Pancreas (tissue), 10 donors: ENCODE results near the gene OR2A2. TPM values are rescaled to one million over a fixed set of nuclear protein-coding genes. Genes with fewer than 3 reads are reported as not detected.

Source experiments
- ATAC-seq, 4 donors: fragments of 200-7000 bp; cut with Tn5 transposase; one replicate each; pipeline versions ENCODE4 v1.8.0 to v1.9.1; 2020; ENCODE audit warnings: mild to moderate bottlenecking in 4 of 4, moderate library complexity in 4 of 4
- DNase-seq, 6 donors: peaks; one replicate each; pipeline ENCODE4 v3.0.0-alpha.2; 2020
- FAIRE-seq: peaks from 2 replicates; lab custom pipeline; 2012; peaks lifted over from hg19 to GRCh38; lab: Jason Lieb, UNC
- H3K27ac ChIP-seq, 4 donors: fragments of 200-600 bp; sonication (generic); 1 replicate in 3 of 4; 2 replicates in 1 of 4; pipeline versions ENCODE4 v1.5.0 to v1.8.0; 2020
- H3K27me3 ChIP-seq, 4 donors: fragments of 200-600 bp; one replicate each; pipeline ENCODE4 v1.8.0; 2021
- H3K36me3 ChIP-seq, 3 donors: fragments of 200-600 bp; sonication (generic) in 1 of 3; one replicate each; pipeline versions ENCODE4 v1.5.0 to v1.8.0; 2020 to 2021
- H3K4me1 ChIP-seq, 3 donors: fragments of 200-600 bp; one replicate each; pipeline ENCODE4 v1.8.0; 2021
- H3K4me3 ChIP-seq, 4 donors: fragments of 200-600 bp; sonication (generic) in 2 of 4; one replicate each; pipeline versions ENCODE4 v1.5.0 to v1.8.0; 2020 to 2021
- H3K9me3 ChIP-seq, 4 donors: fragments of 200-600 bp; one replicate each; pipeline ENCODE4 v1.8.0; 2021
- WGBS, 2 donors: extraction: QIAGEN DNeasy Blood & Tissue Kit; methylation state at CpG; one replicate each; pipeline ENCODE4 v1.1.7; 2013; 5-methylcytosine and 5-hydroxymethylcytosine counted together
- intact Hi-C, 3 donors: fragments of 100-400 bp; cut with DNase I; formaldehyde crosslinking; loops; one replicate each; pipeline versions ENCODE4 v1.11.1 to v1.14.2; 2022
- polyA plus RNA-seq, 2 donors: library from polyadenylated mRNA; stranded (reverse); fragments of 200-250 nt; gene quantifications; one replicate each; pipeline ENCODE4 v1.2.3, GENCODE V29; 2013
- total RNA-seq, 6 donors: library from RNA; stranded (reverse); fragmentation: NEBNext Ultra II Directional in 4 of 6; extraction: Animal tissue kit (Norgen Biotek cat#: 25700) in 4 of 6; gene quantifications; one replicate each; pipeline versions ENCODE4 v1.2.1 to v1.2.4, GENCODE V29; 2021 to 2023
- TF ChIP-seq, protein P1 (sequence below), 4 donors: fragments of 200-600 bp; sonication (generic) in 3 of 4; IDR thresholded peaks; one replicate each; pipeline versions ENCODE4 v1.5.0 to v1.8.0; 2021; ENCODE audit warnings: antibody characterized with exemption in 4 of 4
- donor health status: healthy with polysubstance abuse.
- donor health status: DM: no; HTN: no; CAD: no; lungs with moderate emphysema.
- donor health status: DM: no; HTN: no; CAD: no.
- donor health status: control.
- donor health status: control.
- donor health status: Bipolar disorder and iron deficiency.
- donor health status: DM: yes; HTN: yes; CAD: no.
- donor health status: DM: no; HTN: no; CAD: no.
- donor health status: DM: no; HTN: no; CAD: no.
- donor health status: DM: yes; HTN: yes; CAD: no.

The OR2A2 gene
- total and polyA plus RNA-seq, 8 donors = not detected

- intact Hi-C loops = no loop called here
- FAIRE-seq (no peak), ATAC-seq (no peak)
These were observed 10.6 kb upstream of the OR2A2 start for GRCh38 chr7:144098776-144099175.

DNA sequence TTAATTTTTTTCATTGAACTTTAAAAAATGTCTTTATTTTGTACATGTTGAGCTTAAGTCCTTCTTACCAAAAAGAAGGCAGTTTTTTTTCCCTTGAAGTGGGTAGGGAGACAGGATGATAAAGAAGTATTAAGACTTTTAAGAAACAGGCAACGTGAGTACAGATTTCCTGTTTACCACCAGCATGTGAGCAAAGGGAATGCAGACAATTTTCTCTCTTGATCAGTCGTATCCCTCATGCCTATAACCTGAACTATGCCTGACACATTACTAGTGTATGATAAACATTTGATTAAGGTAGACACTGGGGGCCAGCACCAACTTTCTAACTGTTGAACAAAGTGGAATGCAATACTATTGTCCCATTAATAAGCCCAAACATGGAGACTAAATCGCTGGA, 8.8 kb upstream of the OR2A2 start:
- H3K27me3 ChIP-seq = no peaks in the 10 kb centered on the region
- 55 to 68% methylated on average over 3 of the region's 3 CpGs for WGBS, 2 donors
- no peak for FAIRE-seq

More at GRCh38 chr7:144098776-144099175, 10.6 kb upstream of the OR2A2 start:
- DNase-seq = no peak
- Histone ChIP-seq H3K36me3 (no peaks in the 10 kb centered on the region), H3K27ac (no peak overlapping the region), H3K4me3 (no peak overlapping the region), H3K9me3 (no peaks in the 10 kb centered on the region), H3K4me1 (no peaks in the 10 kb centered on the region), H3K27me3 (no peaks in the 10 kb centered on the region)
- TF ChIP-seq, protein P1, sequence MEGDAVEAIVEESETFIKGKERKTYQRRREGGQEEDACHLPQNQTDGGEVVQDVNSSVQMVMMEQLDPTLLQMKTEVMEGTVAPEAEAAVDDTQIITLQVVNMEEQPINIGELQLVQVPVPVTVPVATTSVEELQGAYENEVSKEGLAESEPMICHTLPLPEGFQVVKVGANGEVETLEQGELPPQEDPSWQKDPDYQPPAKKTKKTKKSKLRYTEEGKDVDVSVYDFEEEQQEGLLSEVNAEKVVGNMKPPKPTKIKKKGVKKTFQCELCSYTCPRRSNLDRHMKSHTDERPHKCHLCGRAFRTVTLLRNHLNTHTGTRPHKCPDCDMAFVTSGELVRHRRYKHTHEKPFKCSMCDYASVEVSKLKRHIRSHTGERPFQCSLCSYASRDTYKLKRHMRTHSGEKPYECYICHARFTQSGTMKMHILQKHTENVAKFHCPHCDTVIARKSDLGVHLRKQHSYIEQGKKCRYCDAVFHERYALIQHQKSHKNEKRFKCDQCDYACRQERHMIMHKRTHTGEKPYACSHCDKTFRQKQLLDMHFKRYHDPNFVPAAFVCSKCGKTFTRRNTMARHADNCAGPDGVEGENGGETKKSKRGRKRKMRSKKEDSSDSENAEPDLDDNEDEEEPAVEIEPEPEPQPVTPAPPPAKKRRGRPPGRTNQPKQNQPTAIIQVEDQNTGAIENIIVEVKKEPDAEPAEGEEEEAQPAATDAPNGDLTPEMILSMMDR (IDR thresholded peaks at IDR 0.05) = no peak

DNA sequence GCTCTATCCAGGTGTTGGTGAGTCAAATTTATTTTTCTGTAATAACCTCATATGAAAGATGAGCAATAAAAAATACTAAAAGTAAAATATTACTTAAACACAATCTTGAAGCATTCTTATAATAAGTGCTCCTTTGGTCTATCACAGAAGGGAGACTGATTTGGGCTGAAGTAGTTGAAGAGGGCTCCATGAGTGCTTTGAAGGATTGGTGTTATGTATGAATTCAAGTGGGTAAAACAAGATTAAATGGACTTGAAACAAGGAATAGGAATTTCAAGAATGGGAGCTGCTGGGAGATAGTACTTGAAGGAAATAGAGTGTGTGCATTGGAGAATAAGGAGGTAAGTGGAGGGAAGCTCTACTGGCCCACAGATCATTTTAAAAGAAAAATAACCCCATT, 7.3 kb upstream of the OR2A2 start:
- DNase-seq = no peak
- no peak for FAIRE-seq
- ATAC-seq = no peak
- Histone ChIP-seq H3K27me3 (no peaks in the 10 kb centered on the region), H3K27ac (no peak overlapping the region), H3K36me3 (no peaks in the 10 kb centered on the region), H3K4me3 (no peak overlapping the region), H3K4me1 (no peaks in the 10 kb centered on the region), H3K9me3 (no peaks in the 10 kb centered on the region)
- intact Hi-C loops = no loop called here
- TF ChIP-seq, protein P1 (IDR thresholded peaks at IDR 0.05) = no peak

More for the DNA sequence above, 8.8 kb upstream of the OR2A2 start:
- Histone ChIP-seq H3K9me3 (no peaks in the 10 kb centered on the region), H3K4me1 (no peaks in the 10 kb centered on the region), H3K4me3 (no peak overlapping the region), H3K36me3 (no peaks in the 10 kb centered on the region), H3K27ac (no peak overlapping the region)
- intact Hi-C loops = no loop called here
- ATAC-seq = no peak
- TF ChIP-seq, protein P1 (IDR thresholded peaks at IDR 0.05) = no peak
- no peak for DNase-seq

GRCh38 chr7:144105211-144105610, 4.2 kb upstream of the OR2A2 start:
- no peaks in the 10 kb centered on the region for H3K9me3 ChIP-seq
- H3K27ac ChIP-seq = no peak overlapping the region
- no peaks in the 10 kb centered on the region for H3K36me3 ChIP-seq
- no peak for DNase-seq
- H3K4me3 ChIP-seq = no peak overlapping the region
- TF ChIP-seq, protein P1 (IDR thresholded peaks at IDR 0.05) = no peak
- intact Hi-C loops = no loop called here
- no peak for ATAC-seq
- H3K27me3 ChIP-seq = no peaks in the 10 kb centered on the region
- no peaks in the 10 kb centered on the region for H3K4me1 ChIP-seq
- FAIRE-seq = no peak

DNA sequence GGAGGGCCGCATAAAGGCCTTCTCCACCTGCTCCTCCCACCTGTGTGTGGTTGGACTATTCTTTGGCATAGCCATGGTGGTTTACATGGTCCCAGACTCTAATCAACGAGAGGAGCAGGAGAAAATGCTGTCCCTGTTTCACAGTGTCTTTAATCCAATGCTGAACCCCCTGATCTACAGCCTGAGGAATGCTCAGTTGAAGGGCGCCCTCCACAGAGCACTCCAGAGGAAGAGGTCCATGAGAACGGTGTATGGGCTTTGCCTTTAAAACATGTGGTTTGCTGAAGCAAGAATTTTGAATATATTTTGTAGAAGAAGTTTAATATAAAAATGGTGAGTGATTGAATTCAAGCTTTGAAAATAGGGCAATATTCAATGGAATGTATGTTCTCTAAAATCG, 889 bp downstream of the OR2A2 start:
- Histone ChIP-seq H3K9me3 (no peaks in the 10 kb centered on the region), H3K27me3 (no peaks in the 10 kb centered on the region), H3K4me3 (no peak overlapping the region), H3K4me1 (no peaks in the 10 kb centered on the region), H3K27ac (no peak overlapping the region), H3K36me3 (no peaks in the 10 kb centered on the region)
- intact Hi-C loops = no loop called here
- WGBS, 2 donors = 72 to 83% methylated on average over 5 of the region's 5 CpGs
- ATAC-seq = no peak
- TF ChIP-seq, protein P1 (IDR thresholded peaks at IDR 0.05) = no peak
- DNase-seq = no peak
- FAIRE-seq = no peak
